ENCODE measurements around the gene MAPK14.

The MAPK14 gene

DNA sequence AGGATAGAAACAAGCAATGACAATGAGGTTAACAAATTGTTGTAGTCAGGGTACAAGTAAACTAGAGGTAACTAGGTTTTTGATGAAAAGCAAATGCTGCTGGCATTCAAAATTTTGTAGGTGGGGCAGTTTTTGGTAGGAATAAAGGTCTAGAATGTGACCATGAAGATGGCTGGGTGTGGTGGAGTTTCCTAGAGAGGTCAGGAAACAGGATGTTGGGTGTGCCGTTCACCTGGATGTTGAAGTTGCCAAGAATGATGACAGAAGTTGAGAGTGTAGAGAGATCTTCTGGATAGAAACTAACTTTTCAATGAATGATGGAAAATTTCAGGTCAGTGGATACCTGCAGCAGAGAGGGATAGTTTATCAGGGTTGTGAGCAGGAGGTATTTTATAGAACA is 22.7 kb downstream of the MAPK14 start:
- Mint-ChIP-seq H3K36me3 (peaks cover 7% of the 10 kb centered on the region), H3K4me1 (peaks cover 13% of the 10 kb centered on the region), H3K4me3 (no peak overlapping the region), H3K27me3 (no peaks in the 10 kb centered on the region), H3K27ac (no peak overlapping the region), H3K9me3 (no peaks in the 10 kb centered on the region)
- CTCF ChIA-PET: no interaction called here
- DNase-seq: peak; percentile 24

DNA sequence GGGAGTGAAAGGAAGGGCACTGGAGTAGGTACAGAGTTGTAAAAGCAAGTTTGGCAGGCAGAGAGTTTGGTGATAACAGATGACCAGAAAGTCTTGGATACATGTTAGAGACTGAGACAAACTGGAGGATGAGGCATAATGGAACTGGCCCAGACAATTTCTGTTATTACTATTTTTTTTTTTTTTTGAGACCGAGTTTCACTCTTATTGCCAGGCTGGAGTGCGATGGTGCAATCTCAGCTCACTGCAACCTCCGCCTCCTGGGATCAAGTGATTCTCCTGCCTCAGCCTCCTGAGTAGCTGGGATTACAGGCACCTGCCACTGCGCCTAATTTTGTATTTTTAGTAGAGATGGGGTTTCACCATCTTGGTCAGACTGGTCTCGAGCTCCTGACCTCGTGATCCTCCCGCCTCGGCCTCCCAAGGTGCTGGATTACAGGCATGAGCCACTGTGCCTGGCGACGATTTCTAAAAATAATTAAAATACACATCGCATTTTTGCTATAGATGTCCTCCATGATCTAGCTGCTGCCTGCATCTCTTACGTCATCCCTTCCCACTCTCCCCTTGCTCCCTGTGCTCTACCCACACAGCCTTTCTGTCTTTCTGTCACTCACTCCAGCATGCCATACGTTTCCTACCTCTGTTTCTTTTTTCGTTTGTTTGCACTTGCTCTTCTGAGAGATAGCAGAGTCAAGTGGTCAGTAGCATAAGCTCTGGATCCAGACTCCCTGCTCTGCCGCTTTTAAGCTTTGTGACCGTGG is 23.5 kb downstream of the MAPK14 start:
- Mint-ChIP-seq H3K4me3 (no peak overlapping the region), H3K9me3 (no peaks in the 10 kb centered on the region), H3K27ac (no peak overlapping the region), H3K27me3 (no peaks in the 10 kb centered on the region), H3K4me1 (peaks cover 13% of the 10 kb centered on the region), H3K36me3 (peaks cover 6% of the 10 kb centered on the region)
- DNase-seq: no peak
- CTCF ChIA-PET: no interaction called here

DNA sequence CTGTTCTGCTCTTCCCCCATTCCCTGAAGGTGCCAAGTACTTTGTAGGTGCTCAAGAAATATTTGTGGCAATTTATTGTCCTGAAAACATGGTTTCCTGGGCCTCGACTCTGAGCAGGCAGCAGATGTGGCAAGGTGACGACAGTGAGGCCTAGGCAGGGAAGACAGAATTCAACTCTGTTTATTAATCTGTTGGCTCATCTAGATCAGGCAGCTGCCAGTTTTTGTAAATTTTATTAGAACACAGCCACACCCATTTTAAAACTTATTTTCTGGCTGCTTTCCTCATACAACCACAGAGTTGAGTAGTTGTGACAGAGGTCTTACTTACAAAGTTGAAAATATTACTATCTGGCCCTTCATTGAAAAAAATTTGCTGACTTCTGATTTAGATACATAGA is 24.5 kb downstream of the MAPK14 start:
- Mint-ChIP-seq H3K36me3 (peaks cover 2% of the 10 kb centered on the region), H3K9me3 (no peaks in the 10 kb centered on the region), H3K27me3 (no peaks in the 10 kb centered on the region), H3K4me3 (no peak overlapping the region), H3K4me1 (peaks cover 9% of the 10 kb centered on the region), H3K27ac (no peak overlapping the region)
- CTCF ChIA-PET: no interaction called here
- no peak for DNase-seq

GRCh38 chr6:36053878-36054277 is 26.3 kb downstream of the MAPK14 start:
- Mint-ChIP-seq H3K27me3 (no peaks in the 10 kb centered on the region), H3K4me3 (no peak overlapping the region), H3K9me3 (no peaks in the 10 kb centered on the region), H3K36me3 (peaks cover 2% of the 10 kb centered on the region), H3K4me1 (peaks cover 7% of the 10 kb centered on the region), H3K27ac (no peak overlapping the region)
- no peak for DNase-seq
- CTCF ChIA-PET: no interaction called here

DNA sequence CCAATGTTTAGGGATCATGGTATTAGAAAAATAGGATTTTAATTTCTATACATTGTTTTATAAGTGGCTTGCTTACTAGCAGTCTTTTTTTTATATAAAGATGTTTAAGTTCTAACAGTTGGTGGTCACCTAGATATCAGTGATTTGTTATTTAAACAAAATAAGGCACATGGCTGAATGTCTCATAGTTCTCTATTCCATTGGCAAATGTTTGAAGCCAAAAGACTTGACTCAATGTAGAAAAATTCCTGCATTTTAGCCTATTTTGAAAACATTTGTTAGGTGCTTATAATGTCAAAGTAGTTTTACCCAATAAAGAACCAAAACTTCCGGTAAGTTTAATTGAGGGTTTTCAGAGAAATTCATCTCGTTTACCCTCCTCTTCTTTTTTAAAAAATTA is 26.8 kb downstream of the MAPK14 start:
- H3K9me3 Mint-ChIP-seq: no peaks in the 10 kb centered on the region
- H3K36me3 Mint-ChIP-seq: peaks cover 5% of the 10 kb centered on the region
- no peak for DNase-seq
- CTCF ChIA-PET: no interaction called here
- H3K27me3 Mint-ChIP-seq: no peaks in the 10 kb centered on the region
- H3K4me1 Mint-ChIP-seq: peaks cover 7% of the 10 kb centered on the region
- no peak overlapping the region for H3K4me3 Mint-ChIP-seq
- no peak overlapping the region for H3K27ac Mint-ChIP-seq

DNA sequence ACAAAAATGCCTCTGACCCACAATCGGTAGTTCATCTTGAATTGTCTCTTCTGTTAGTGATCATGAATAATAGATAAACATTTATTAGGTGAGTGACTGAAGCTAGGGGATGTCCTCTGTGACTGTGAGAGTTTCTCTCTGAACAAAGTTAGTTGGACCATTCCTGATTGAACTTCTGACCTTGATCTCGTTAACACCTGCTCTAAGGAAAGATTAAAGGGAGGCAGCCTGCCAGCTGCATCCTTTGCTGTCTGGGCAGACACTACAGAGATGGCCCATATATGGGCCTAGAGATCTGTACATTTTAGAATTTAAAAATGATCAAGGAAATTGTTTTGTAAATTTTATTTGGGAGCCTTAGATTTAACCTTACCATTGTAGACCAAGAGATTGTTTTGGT is 27.3 kb downstream of the MAPK14 start:
- Mint-ChIP-seq H3K27ac (no peak overlapping the region), H3K4me3 (no peak overlapping the region), H3K36me3 (peaks cover 10% of the 10 kb centered on the region), H3K9me3 (no peaks in the 10 kb centered on the region), H3K27me3 (no peaks in the 10 kb centered on the region), H3K4me1 (peaks cover 7% of the 10 kb centered on the region)
- DNase-seq: no peak
- CTCF ChIA-PET: no interaction called here

DNA sequence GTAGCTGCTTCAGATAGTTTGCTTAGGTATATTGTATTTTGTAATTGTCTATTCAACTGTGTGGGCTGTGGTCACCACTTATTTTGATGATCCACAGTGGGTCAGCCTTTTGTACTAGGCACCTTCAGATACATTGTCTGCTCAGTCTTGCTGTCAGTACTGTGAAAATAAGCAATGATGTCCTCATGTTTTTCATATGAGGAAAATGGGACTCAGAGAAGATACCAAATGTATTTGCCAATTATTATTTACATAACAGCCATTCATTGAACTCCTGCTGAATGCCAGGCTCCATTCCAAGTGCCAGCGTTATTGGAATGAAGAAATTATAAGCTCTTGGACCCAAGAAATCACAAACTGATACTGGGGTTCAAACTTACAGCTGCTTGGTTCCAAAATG is 28.6 kb downstream of the MAPK14 start:
- DNase-seq: no peak
- H3K9me3 Mint-ChIP-seq: no peaks in the 10 kb centered on the region
- H3K4me1 Mint-ChIP-seq: peaks cover 7% of the 10 kb centered on the region
- H3K27me3 Mint-ChIP-seq: no peaks in the 10 kb centered on the region
- CTCF ChIA-PET: no interaction called here
- no peak overlapping the region for H3K27ac Mint-ChIP-seq
- peaks cover 21% of the 10 kb centered on the region for H3K36me3 Mint-ChIP-seq
- H3K4me3 Mint-ChIP-seq: no peak overlapping the region

DNA sequence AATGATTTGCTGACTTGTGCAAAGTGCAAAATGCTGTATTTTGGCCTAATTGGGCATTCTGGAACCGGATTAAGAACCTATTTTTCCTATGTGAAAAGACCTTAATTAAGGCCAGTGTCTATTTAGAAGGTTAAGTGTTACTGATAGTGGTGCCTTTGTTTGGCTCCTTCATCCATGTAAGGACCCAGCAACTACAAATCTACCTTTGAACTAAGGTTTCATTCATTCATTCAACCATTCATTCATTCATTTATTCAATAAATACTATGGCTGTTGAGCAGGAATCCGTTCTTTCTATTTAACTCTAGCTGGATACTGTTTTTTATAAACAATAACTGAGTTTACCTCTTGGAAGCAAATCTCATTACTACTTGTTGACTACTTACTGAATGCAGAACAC is 33.6 kb downstream of the MAPK14 start:
- CTCF ChIA-PET: no interaction called here
- Mint-ChIP-seq H3K27ac (no peak overlapping the region), H3K36me3 (peaks cover 42% of the 10 kb centered on the region), H3K27me3 (no peaks in the 10 kb centered on the region), H3K4me1 (peaks cover 10% of the 10 kb centered on the region), H3K4me3 (no peak overlapping the region), H3K9me3 (no peaks in the 10 kb centered on the region)
- DNase-seq: no peak

GRCh38 chr6:36062247-36062646 is 34.6 kb downstream of the MAPK14 start:
- no peak for DNase-seq
- H3K27me3 Mint-ChIP-seq: no peaks in the 10 kb centered on the region
- peaks cover 42% of the 10 kb centered on the region for H3K36me3 Mint-ChIP-seq
- no peak overlapping the region for H3K27ac Mint-ChIP-seq
- no peaks in the 10 kb centered on the region for H3K9me3 Mint-ChIP-seq
- no peak overlapping the region for H3K4me3 Mint-ChIP-seq
- H3K4me1 Mint-ChIP-seq: peaks cover 10% of the 10 kb centered on the region
- CTCF ChIA-PET: no interaction called here

DNA sequence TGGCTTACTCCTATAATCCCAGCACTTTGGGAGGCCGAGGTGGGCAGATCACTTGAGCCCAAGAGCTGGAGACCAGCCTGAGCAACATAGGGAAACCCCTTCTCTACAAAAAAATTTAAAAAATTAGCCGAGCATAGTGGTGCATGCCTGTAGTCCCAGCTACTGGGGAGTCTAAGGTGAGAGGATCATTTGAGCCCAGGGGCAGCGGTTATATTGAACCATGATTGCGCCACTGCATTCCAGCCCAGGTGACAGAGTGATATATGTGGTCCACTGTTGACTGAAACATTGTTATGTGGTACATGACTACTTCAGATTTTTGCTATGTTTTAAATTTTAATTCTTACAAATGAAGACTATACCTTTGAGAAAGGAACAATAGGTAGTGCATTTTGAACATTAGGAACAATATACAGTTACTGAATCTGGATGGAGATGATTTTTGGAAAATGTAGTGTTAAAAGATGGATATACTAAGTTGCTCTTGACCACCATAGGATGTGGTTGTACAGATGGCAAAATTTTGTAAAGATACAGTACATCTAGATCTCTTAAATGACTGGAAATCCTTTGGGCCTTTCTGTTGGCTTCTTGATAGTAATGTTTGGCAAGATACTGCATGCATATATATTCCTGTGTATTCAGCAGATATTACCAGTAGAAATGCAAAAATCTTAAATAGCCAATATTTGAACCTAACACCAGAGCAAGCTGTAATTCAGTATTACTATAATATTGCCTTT is 35.9 kb downstream of the MAPK14 start:
- CTCF ChIA-PET: interaction anchor here (0.6 kb wide), 1 partner anchor 266 kb away, joined by 3 read pairs; the partner anchor contains the start of gene CLPS
- no peaks in the 10 kb centered on the region for H3K27me3 Mint-ChIP-seq
- H3K27ac Mint-ChIP-seq: no peak overlapping the region
- peaks cover 40% of the 10 kb centered on the region for H3K36me3 Mint-ChIP-seq
- no peak for DNase-seq
- no peak overlapping the region for H3K4me3 Mint-ChIP-seq
- peaks cover 10% of the 10 kb centered on the region for H3K4me1 Mint-ChIP-seq
- H3K9me3 Mint-ChIP-seq: no peaks in the 10 kb centered on the region

DNA sequence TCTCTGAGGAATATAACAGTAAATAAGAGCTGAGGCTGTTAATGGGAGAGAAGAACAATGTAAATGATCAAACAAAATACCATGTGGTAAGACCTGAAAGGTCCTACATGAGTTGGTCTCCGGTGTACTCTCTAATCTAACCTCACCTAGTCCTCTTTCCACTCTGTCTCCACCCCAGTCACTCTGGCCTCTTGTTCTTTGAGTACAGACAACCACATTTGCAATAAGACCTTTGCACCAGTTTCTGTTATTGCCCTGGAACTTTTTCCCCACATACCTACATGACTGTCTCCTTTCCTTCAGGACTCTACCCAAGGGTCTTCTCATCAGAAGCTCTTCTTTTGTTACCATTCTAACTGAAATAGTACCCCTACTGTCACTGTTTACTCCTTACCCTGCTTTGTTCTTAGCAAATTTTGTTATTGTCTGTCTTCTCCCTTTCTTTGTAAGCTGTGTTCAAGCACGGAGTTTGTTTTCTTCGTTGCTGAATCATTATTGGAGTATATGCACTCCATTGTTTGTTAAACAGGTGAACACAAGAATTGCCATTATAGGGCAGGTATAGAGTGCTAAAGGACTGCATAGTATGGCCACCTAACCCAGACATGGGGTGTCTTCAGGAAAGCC is 37.3 kb downstream of the MAPK14 start:
- Mint-ChIP-seq H3K36me3 (peaks cover 33% of the 10 kb centered on the region), H3K27me3 (no peaks in the 10 kb centered on the region), H3K4me1 (peaks cover 10% of the 10 kb centered on the region), H3K4me3 (no peak overlapping the region), H3K9me3 (no peaks in the 10 kb centered on the region), H3K27ac (no peak overlapping the region)
- CTCF ChIA-PET: no interaction called here
- DNase-seq: no peak

DNA sequence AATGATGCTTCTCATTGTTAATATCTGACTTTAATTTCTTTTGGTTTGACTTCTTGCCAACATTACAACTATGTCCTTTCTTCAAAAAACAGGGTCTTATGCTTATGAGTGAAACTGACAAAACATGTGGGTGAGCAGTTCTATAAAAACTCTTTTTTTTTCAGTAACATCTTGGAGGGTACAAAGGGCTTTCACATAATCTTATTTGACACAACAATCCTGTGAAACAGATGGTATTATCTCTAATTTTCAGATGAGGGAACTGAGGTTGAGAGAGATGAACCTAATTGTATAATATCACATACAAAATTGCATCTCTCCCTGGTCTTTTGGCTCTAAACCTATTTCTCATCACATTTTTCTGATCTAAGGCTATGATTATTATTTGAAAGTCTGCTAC is 38.3 kb downstream of the MAPK14 start:
- peaks cover 24% of the 10 kb centered on the region for H3K36me3 Mint-ChIP-seq
- no peaks in the 10 kb centered on the region for H3K9me3 Mint-ChIP-seq
- peaks cover 10% of the 10 kb centered on the region for H3K4me1 Mint-ChIP-seq
- H3K27ac Mint-ChIP-seq: no peak overlapping the region
- CTCF ChIA-PET: interaction anchor here (0.6 kb wide), 1 partner anchor 37 kb away, joined by 3 read pairs; no protein-coding TSS in a partner anchor
- no peaks in the 10 kb centered on the region for H3K27me3 Mint-ChIP-seq
- DNase-seq: no peak
- no peak overlapping the region for H3K4me3 Mint-ChIP-seq

GRCh38 chr6:36066817-36067216 is 39.2 kb downstream of the MAPK14 start:
- Mint-ChIP-seq H3K27me3 (no peaks in the 10 kb centered on the region), H3K27ac (no peak overlapping the region)

GRCh38 chr6:36067374-36068011 is 39.9 kb downstream of the MAPK14 start:
- Mint-ChIP-seq H3K27ac (no peak overlapping the region), H3K9me3 (no peaks in the 10 kb centered on the region), H3K4me1 (peaks cover 10% of the 10 kb centered on the region), H3K27me3 (no peaks in the 10 kb centered on the region), H3K4me3 (no peak overlapping the region), H3K36me3 (peaks cover 15% of the 10 kb centered on the region)
- CTCF ChIA-PET: interaction anchor here (0.8 to 2.1 kb wide), 2 partner anchors 11 to 235 kb away, joined by 3 to 5 read pairs; no protein-coding TSS in a partner anchor
- DNase-seq: no peak

More at GRCh38 chr6:36066817-36067216, 39.2 kb downstream of the MAPK14 start:
- Mint-ChIP-seq H3K9me3 (no peaks in the 10 kb centered on the region), H3K4me3 (no peak overlapping the region), H3K36me3 (peaks cover 17% of the 10 kb centered on the region), H3K4me1 (peaks cover 10% of the 10 kb centered on the region)
- CTCF ChIA-PET: interaction anchor here (0.8 kb wide), 1 partner anchor 12 kb away, joined by 3 read pairs; no protein-coding TSS in a partner anchor
- no peak for DNase-seq

All from activated naive CD4-positive, alpha-beta T cell treated with anti-CD3 and anti-CD28 coated beads, Interleukin-2, amount 10 ng/mL, durations not matched to agents 7 days and 5 days (primary cell).